H9 (cell line): ENCODE measurements around the gene SSPN. TPM values are rescaled to one million over a fixed set of nuclear protein-coding genes. Genes with fewer than 3 reads are reported as not detected.

Source experiments
- DNase-seq: peaks from one replicate; pipeline ENCODE4 v3.0.0-alpha.2; 2017
- H2AFZ ChIP-seq: one replicate; pipeline ENCODE4 v1.6.1; 2013; ENCODE audit warnings: mild to moderate bottlenecking, low read length, control low read depth, moderate library complexity
- H2AK5ac ChIP-seq: 2 replicates; pipeline ENCODE4 v1.6.1; 2013; ENCODE audit warnings: low read length, control low read depth, mixed read lengths; ENCODE audit not compliant: insufficient read length
- H2BK120ac ChIP-seq: one replicate; pipeline ENCODE4 v1.6.1; 2013; ENCODE audit warnings: low read depth, mild to moderate bottlenecking, low read length, control low read depth, inconsistent platforms; ENCODE audit not compliant: poor library complexity, severe bottlenecking
- H2BK12ac ChIP-seq: 2 replicates; pipeline ENCODE4 v1.6.1; 2013; ENCODE audit warnings: low read length, control low read depth, mixed read lengths, low read depth; ENCODE audit not compliant: insufficient read length
- H2BK15ac ChIP-seq: 2 replicates; pipeline ENCODE4 v1.6.1; 2013; ENCODE audit warnings: low read depth, low read length, control low read depth
- H2BK20ac ChIP-seq: one replicate; pipeline ENCODE4 v1.6.1; 2013; ENCODE audit warnings: low read depth, mild to moderate bottlenecking, low read length, control low read depth, inconsistent platforms; ENCODE audit not compliant: poor library complexity, severe bottlenecking
- H2BK5ac ChIP-seq: 2 replicates; pipeline ENCODE4 v1.6.1; 2013; ENCODE audit warnings: low read length, control low read depth, mixed read lengths; ENCODE audit not compliant: insufficient read length
- H3K14ac ChIP-seq: 2 replicates; pipeline ENCODE4 v1.6.1; 2013; ENCODE audit warnings: low read length, control low read depth; ENCODE audit not compliant: insufficient read depth
- H3K18ac ChIP-seq: 2 replicates; pipeline ENCODE4 v1.6.1; 2013; ENCODE audit warnings: low read depth, mild to moderate bottlenecking, mixed read lengths, low read length, control low read depth; ENCODE audit not compliant: insufficient read length
- H3K23ac ChIP-seq: 2 replicates; pipeline ENCODE4 v1.6.1; 2013; ENCODE audit warnings: low read length, control low read depth, mixed read lengths, low read depth; ENCODE audit not compliant: insufficient read length
- H3K23me2 ChIP-seq: 2 replicates; pipeline ENCODE4 v1.6.1; 2013; ENCODE audit warnings: low read depth, mild to moderate bottlenecking, mixed read lengths, low read length, control low read depth; ENCODE audit not compliant: insufficient read length, poor library complexity, severe bottlenecking
- H3K27ac ChIP-seq: 2 replicates; pipeline ENCODE4 v1.5.1; 2013; ENCODE audit warnings: low read length, control low read depth, mixed read lengths, low read depth; ENCODE audit not compliant: insufficient read length
- H3K27me3 ChIP-seq: 2 replicates; pipeline ENCODE4 v1.6.1; 2013; ENCODE audit warnings: low read length, control low read depth, inconsistent platforms; ENCODE audit not compliant: insufficient read depth
- H3K4ac ChIP-seq: 2 replicates; pipeline ENCODE4 v1.6.1; 2013; ENCODE audit warnings: low read depth, mild to moderate bottlenecking, control low read depth, inconsistent platforms, low read length, moderate library complexity
- H3K4me1 ChIP-seq: 2 replicates; pipeline ENCODE4 v1.6.1; 2013; ENCODE audit warnings: low read length, control low read depth, inconsistent platforms; ENCODE audit not compliant: insufficient read depth
- H3K4me2 ChIP-seq: 2 replicates; pipeline ENCODE4 v1.6.1; 2013; ENCODE audit warnings: low read length, control low read depth, mixed read lengths; ENCODE audit not compliant: insufficient read length, insufficient read depth
- H3K56ac ChIP-seq: 2 replicates; pipeline ENCODE4 v1.6.1; 2013; ENCODE audit warnings: low read depth, mild to moderate bottlenecking, mixed read lengths, low read length, control low read depth; ENCODE audit not compliant: insufficient read length
- H3K79me1 ChIP-seq: 2 replicates; pipeline ENCODE4 v1.6.1; 2013; ENCODE audit warnings: low read depth, mild to moderate bottlenecking, moderate library complexity, low read length, control low read depth, inconsistent platforms; ENCODE audit not compliant: insufficient read depth, poor library complexity, severe bottlenecking
- H3K79me2 ChIP-seq: 2 replicates; pipeline ENCODE4 v1.6.1; 2013; ENCODE audit warnings: low read length, control low read depth, inconsistent platforms; ENCODE audit not compliant: insufficient read depth
- H3K9ac ChIP-seq: 2 replicates; pipeline ENCODE4 v1.6.1; 2013; ENCODE audit warnings: low read length, control low read depth, mixed read lengths; ENCODE audit not compliant: insufficient read length; ENCODE audit errors: extremely low read depth
- H3K9me3 ChIP-seq: one replicate; pipeline ENCODE4 v1.6.1; 2013; ENCODE audit warnings: low read depth, low read length, inconsistent platforms; ENCODE audit not compliant: control insufficient read depth
- H3T11ph ChIP-seq: one replicate; pipeline ENCODE4 v1.6.1; 2013; ENCODE audit warnings: mild to moderate bottlenecking, low read length, control low read depth, inconsistent platforms
- H4K20me1 ChIP-seq: one replicate; pipeline ENCODE4 v1.6.1; 2013; ENCODE audit not compliant: control insufficient read depth, insufficient read length, insufficient read depth
- H4K5ac ChIP-seq: 2 replicates; pipeline ENCODE4 v1.6.1; 2013; ENCODE audit warnings: low read depth, mild to moderate bottlenecking, mixed read lengths, low read length, control low read depth; ENCODE audit not compliant: insufficient read length
- H4K8ac ChIP-seq: replicated peaks from 2 replicates; pipeline ENCODE4 v1.6.1; 2013; ENCODE audit warnings: low read length, control low read depth, mixed read lengths, low read depth; ENCODE audit not compliant: insufficient read length
- H4K91ac ChIP-seq: 2 replicates; pipeline ENCODE4 v1.6.1; 2013; ENCODE audit warnings: low read depth, mild to moderate bottlenecking, moderate library complexity, mixed read lengths, low read length, control low read depth; ENCODE audit not compliant: insufficient read length
- H3K27ac Mint-ChIP-seq, 3 experiments: 2 replicates in 2 of 3; 3 replicates in 1 of 3; pipeline ENCODE4 v1.8.0; 2020 to 2021; ENCODE audit warnings: mixed read lengths in 3 of 3, mild to moderate bottlenecking in 1 of 3, moderate library complexity in 1 of 3
- H3K27me3 Mint-ChIP-seq: 2 replicates; pipeline ENCODE4 v1.8.0; 2021; ENCODE audit warnings: low read depth, mild to moderate bottlenecking, moderate library complexity, mixed read lengths
- H3K36me3 Mint-ChIP-seq, 3 experiments: 2 replicates in 2 of 3; 3 replicates in 1 of 3; pipeline ENCODE4 v1.8.0; 2020 to 2021; ENCODE audit warnings: low read depth in 3 of 3, mixed read lengths in 3 of 3; ENCODE audit not compliant: insufficient read depth in 1 of 3
- H3K4me1 Mint-ChIP-seq, 2 experiments: 2 replicates each; pipeline ENCODE4 v1.8.0; 2020; ENCODE audit warnings: mixed read lengths in 2 of 2
- H3K4me3 Mint-ChIP-seq, 2 experiments: 2 replicates in 1 of 2; 3 replicates in 1 of 2; pipeline ENCODE4 v1.8.0; 2020 to 2021; ENCODE audit warnings: mild to moderate bottlenecking in 2 of 2, mixed read lengths in 2 of 2, moderate library complexity in 1 of 2
- H3K9me3 Mint-ChIP-seq, 2 experiments: 2 replicates in 1 of 2; 3 replicates in 1 of 2; pipeline ENCODE4 v1.8.0; 2020; ENCODE audit warnings: mild to moderate bottlenecking in 2 of 2, mixed read lengths in 2 of 2, moderate library complexity in 1 of 2
- CTCF ChIP-seq: fragments of 200-600 bp; sonication (generic); conservative IDR thresholded peaks from 3 replicates; pipeline ENCODE4 v1.8.0; 2021; ENCODE audit warnings: antibody characterized with exemption, mild to moderate bottlenecking
- WGBS: extraction: QIAGEN DNeasy Blood & Tissue Kit; methylation state at CpG from one replicate; pipeline ENCODE4 v1.1.7; 2013; ENCODE audit warnings: missing lambda C conversion rate, low lambda C conversion rate, mixed read lengths; ENCODE audit not compliant: insufficient read length; ENCODE audit errors: extremely low coverage; 5-methylcytosine and 5-hydroxymethylcytosine counted together
- total RNA-seq: library from RNA; stranded (reverse); gene quantifications from 2 replicates; pipeline ENCODE4 v1.2.1, GENCODE V29; 2021

The SSPN gene
- total RNA-seq, 1 experiment from 2014 or later, result 0.81 TPM

- no peak overlapping the region for H3K4me2 ChIP-seq
- Mint-ChIP-seq H3K4me3 (no peak overlapping the region), H3K4me1 (peaks cover 0 to 3% of the 10 kb centered on the region in 2 experiments; a peak in 2 of 4 replicates), H3K36me3 (peaks cover 0 to 8% (median 5%) of the 10 kb centered on the region in 3 experiments; a peak in 4 of 7 replicates), H3K27me3 (peaks cover 1% of the 10 kb centered on the region; the same call in 1 of the 2 replicates), H3K27ac (no peak overlapping the region), H3K9me3 (peaks cover 5 to 8% of the 10 kb centered on the region in 2 experiments; a peak in 4 of 5 replicates)
- no peak overlapping the region for H2AK5ac ChIP-seq
- H4K5ac ChIP-seq, result no peak overlapping the region
- H3K18ac ChIP-seq, result no peak overlapping the region
- H3T11ph ChIP-seq, result no peak overlapping the region
- H3K4me1 ChIP-seq, result no peaks in the 10 kb centered on the region
- H2BK15ac ChIP-seq, result no peak overlapping the region
- H3K14ac ChIP-seq, result no peak overlapping the region
- H2BK12ac ChIP-seq, result no peak overlapping the region
- no peak overlapping the region for H2AFZ ChIP-seq
- H3K4ac ChIP-seq, result no peak overlapping the region
- H4K8ac ChIP-seq, result no peak overlapping the region
- no peaks in the 10 kb centered on the region for H3K23me2 ChIP-seq
- no peak for TF ChIP-seq CTCF
- H3K79me2 ChIP-seq, result no peaks in the 10 kb centered on the region
- H3K9ac ChIP-seq, result no peak overlapping the region
- no peaks in the 10 kb centered on the region for H3K27me3 ChIP-seq
- no peaks in the 10 kb centered on the region for H4K20me1 ChIP-seq
- WGBS, result no CpG with 5 or more reads among the region's 9 CpGs
- no peak overlapping the region for H3K27ac ChIP-seq
- no peak for DNase-seq
- H2BK120ac ChIP-seq, result no peak overlapping the region
- H3K23ac ChIP-seq, result no peak overlapping the region
- no peak overlapping the region for H4K91ac ChIP-seq
- H3K56ac ChIP-seq, result no peak overlapping the region
- no peaks in the 10 kb centered on the region for H3K79me1 ChIP-seq
- H2BK5ac ChIP-seq, result no peak overlapping the region
- H3K9me3 ChIP-seq, result no peaks in the 10 kb centered on the region
- no peak overlapping the region for H2BK20ac ChIP-seq
Measured at GRCh38 chr12:26244503-26244902, 49.1 kb downstream of the SSPN start.
